ENCODE data around the gene PCDH10.
"Not testable (repeated sequence)": the region's sequence is repeated elsewhere in the genome, so short reads cannot be mapped to it uniquely, and the experiment has no call there.

The PCDH10 gene

DNA sequence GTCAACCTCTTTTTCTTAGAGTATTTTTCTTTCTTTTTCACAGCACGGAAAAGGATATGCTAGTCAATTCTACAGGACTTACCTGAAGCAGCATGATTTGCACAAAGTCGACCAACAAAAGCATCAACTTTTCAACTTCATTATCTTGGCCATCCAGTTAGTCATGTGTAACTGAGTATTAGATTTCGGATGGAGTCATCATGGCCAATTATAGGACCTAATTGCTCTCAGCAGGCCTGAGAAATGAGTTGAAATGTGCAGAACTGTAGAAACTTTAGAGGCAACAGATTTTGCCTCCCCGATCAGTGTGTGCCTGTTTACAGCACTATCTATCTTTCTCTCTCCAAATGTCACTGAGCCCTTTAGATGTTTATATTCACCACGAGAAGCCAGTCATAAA, 41.0 kb downstream of the PCDH10 start:
- Mint-ChIP-seq H3K27me3 (no peaks in the 10 kb centered on the region), H3K9me3 (peaks cover 0 to 3% of the 10 kb centered on the region in 2 donors), H3K4me1 (ENCODE audit: low read depth in 2 of 2) (no peaks in the 10 kb centered on the region), H3K36me3 (ENCODE audit: insufficient read depth) (no peaks in the 10 kb centered on the region), H3K4me3 (no peak overlapping the region), H3K27ac (no peak overlapping the region)
- no peak for DNase-seq
- no peak for ATAC-seq (replicated peaks)

DNA sequence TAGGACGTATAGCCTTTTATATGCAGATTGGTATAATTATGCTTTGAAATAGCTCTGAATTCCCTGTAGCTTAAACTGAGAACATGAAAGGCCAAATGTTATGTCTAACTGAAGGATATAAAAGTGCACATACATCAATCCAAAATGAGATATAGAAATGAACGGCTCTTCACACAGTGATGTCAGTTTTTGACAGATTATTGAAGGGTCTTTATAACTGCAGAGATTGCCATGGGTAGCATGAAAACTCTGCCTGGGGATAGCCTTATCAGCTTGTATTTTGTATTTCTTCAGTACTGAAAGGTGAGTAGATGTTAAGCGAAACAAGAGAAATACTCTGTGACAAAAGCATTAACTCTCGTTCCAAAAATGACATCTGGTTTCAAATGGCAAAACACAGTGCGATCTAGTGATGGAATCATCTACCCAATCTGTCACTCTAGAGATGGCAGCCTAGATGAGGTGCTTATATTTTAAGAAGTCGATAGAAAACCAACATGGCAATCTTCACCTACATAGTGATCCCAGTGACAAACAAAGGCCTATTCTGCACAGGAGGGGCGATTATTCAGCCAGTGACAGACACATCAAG, 59.7 kb downstream of the PCDH10 start:
- Mint-ChIP-seq H3K27ac (no peak overlapping the region), H3K4me3 (no peak overlapping the region), H3K4me1 (ENCODE audit: low read depth in 2 of 2) (no peaks in the 10 kb centered on the region), H3K27me3 (no peaks in the 10 kb centered on the region), H3K36me3 (ENCODE audit: insufficient read depth) (no peaks in the 10 kb centered on the region), H3K9me3 (peaks cover 3 to 10% of the 10 kb centered on the region in 2 donors)
- DNase-seq (no peak), ATAC-seq (replicated peaks) (no peak)

GRCh38 chr4:133233922-133234321, 84.8 kb downstream of the PCDH10 start:
- Mint-ChIP-seq H3K4me1 (ENCODE audit: low read depth in 2 of 2) (no peaks in the 10 kb centered on the region), H3K9me3 (peaks cover 12 to 14% of the 10 kb centered on the region in 2 donors), H3K27ac (no peak overlapping the region), H3K4me3 (no peak overlapping the region), H3K27me3 (no peaks in the 10 kb centered on the region), H3K36me3 (ENCODE audit: insufficient read depth) (no peaks in the 10 kb centered on the region)
- no peak for ATAC-seq (replicated peaks)
- DNase-seq: no peak

DNA sequence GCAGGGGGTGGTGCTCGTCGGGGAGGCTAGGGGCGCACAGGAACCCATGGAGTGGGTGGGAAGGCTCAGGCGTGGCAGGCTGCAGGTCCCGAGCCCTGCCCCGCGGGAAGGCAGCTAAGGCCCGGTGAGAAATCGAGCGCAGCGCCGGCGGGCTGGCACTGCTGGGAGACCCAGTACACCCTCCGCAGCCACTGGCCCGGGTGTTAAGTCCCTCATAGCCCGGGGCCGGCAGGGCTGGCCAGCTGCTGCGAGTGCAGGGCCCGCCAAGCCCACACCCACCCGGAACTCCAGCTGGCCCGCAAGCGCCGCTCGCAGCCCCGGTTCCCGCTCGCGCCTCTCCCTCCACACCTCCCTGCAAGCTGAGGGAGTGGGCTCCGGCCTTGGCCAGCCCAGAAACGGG, 91.4 kb downstream of the PCDH10 start:
- not testable (repeated sequence) for H3K27me3 Mint-ChIP-seq; H3K4me1 Mint-ChIP-seq (ENCODE audit: low read depth in 2 of 2); H3K4me3 Mint-ChIP-seq; H3K36me3 Mint-ChIP-seq (ENCODE audit: insufficient read depth); H3K27ac Mint-ChIP-seq; DNase-seq; ATAC-seq (replicated peaks)
- H3K9me3 Mint-ChIP-seq: peaks cover 10 to 14% of the 10 kb centered on the region in 2 donors

Measured in effector memory CD8-positive, alpha-beta T cell (primary cell).